Erythroblast (primary cell): ENCODE data around the gene COA1.
A peak's percentile ranks its signal among the peaks of the same experiment; 100 is the strongest.
"Not testable (repeated sequence)": the region's sequence is repeated elsewhere in the genome, so short reads cannot be mapped to it uniquely, and the experiment has no call there.

Experiments used
- DNase-seq, 2 experiments: peaks; one replicate each; lab custom pipeline; 2025; lab: John Stamatoyannopoulos, UW
- GATA1 ChIP-seq: IDR thresholded peaks from 2 replicates; pipeline ENCODE4 v1.6.1; 2011; ENCODE audit warnings: low read depth, mild to moderate bottlenecking, control low read depth, low read length, moderate library complexity
- POLR2A ChIP-seq: IDR thresholded peaks from 2 replicates; pipeline ENCODE4 v1.6.1; 2011; ENCODE audit warnings: mild to moderate bottlenecking, low read length

The COA1 gene

GRCh38 chr7:43639858-43640491 is 89.3 kb downstream of the COA1 start:
- TF ChIP-seq POLR2A, result no peak
- TF ChIP-seq GATA1, result no peak
- no peak for DNase-seq

GRCh38 chr7:43637114-43637806 is 92.1 kb downstream of the COA1 start:
- DNase-seq, result no peak
- no peak for TF ChIP-seq GATA1
- no peak for TF ChIP-seq POLR2A

GRCh38 chr7:43636093-43636492 is 93.2 kb downstream of the COA1 start:
- TF ChIP-seq GATA1, result no peak
- TF ChIP-seq POLR2A, result no peak
- no peak for DNase-seq

- no peak for DNase-seq
- no peak for TF ChIP-seq GATA1
These were observed 94.9 kb downstream of the COA1 start for GRCh38 chr7:43634384-43634783.

DNA sequence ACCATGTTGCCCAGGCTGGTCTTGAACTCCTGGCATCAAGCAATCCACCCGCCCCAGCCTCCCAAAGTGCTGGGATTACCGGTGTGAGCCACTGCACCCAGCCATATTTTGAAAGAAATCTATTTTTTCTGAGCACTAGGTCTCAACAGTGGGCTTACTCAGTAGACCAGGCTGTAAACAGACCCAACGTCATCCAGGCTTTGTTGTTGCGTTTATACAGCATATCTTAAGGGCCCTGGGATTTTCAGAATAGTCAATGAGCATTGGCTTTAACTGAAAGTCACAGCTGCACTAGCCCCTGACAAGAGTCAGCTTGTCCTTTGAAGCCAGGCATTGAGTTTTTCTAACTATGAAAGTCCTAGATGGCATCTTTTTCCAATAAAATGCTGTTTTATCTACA is 96.6 kb downstream of the COA1 start:
- no peak for DNase-seq
- TF ChIP-seq POLR2A (no peak), GATA1 (no peak)

GRCh38 chr7:43631559-43631958 is 97.8 kb downstream of the COA1 start:
- no peak for DNase-seq
- TF ChIP-seq POLR2A (no peak), GATA1 (no peak)

- TF ChIP-seq GATA1, result no peak
- TF ChIP-seq POLR2A, result no peak
- DNase-seq, result peak in 1 of 2 experiments; percentile 21
These were observed 98.8 kb downstream of the COA1 start for GRCh38 chr7:43630482-43630881.

GRCh38 chr7:43629857-43630256 is 99.5 kb downstream of the COA1 start:
- no peak for DNase-seq
- TF ChIP-seq POLR2A, result no peak
- TF ChIP-seq GATA1, result no peak

- DNase-seq, result no peak
- TF ChIP-seq POLR2A, result no peak
- no peak for TF ChIP-seq GATA1
These were observed 100.9 kb downstream of the COA1 start for GRCh38 chr7:43628431-43628830.

- not testable (repeated sequence) for DNase-seq
These were observed 101.5 kb downstream of the COA1 start for GRCh38 chr7:43627798-43628197.

- TF ChIP-seq GATA1, result no peak
These were observed 102.6 kb downstream of the COA1 start for GRCh38 chr7:43626695-43627094.

DNA sequence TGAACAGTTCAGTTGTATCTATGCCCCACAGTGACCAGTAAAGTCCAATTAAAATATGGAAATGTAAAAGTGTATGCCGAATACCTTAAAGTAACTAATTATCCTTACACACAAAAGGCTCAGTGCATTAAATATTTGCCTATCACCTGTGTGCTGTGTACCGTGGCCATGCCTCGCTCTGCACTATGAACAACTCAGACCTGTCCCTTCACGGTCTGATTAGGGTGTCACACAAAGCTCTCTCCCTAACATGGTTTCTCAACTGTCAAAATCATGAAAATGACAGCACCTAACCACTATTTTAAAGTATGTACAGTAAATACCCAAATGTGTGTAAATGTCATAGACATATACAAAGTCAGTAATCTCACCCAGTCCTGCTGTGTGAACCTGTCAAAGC is 103.3 kb downstream of the COA1 start:
- no peak for TF ChIP-seq GATA1
- no peak for TF ChIP-seq POLR2A
- DNase-seq, result no peak

More at GRCh38 chr7:43626695-43627094, 102.6 kb downstream of the COA1 start:
- no peak for DNase-seq

GRCh38 chr7:43625453-43625852 is 103.9 kb downstream of the COA1 start:
- no peak for DNase-seq
- no peak for TF ChIP-seq GATA1
- no peak for TF ChIP-seq POLR2A

GRCh38 chr7:43624156-43624555 is 105.2 kb downstream of the COA1 start:
- no peak for TF ChIP-seq GATA1
- TF ChIP-seq POLR2A, result no peak
- DNase-seq, result no peak

- TF ChIP-seq GATA1 (no peak), POLR2A (no peak)
- no peak for DNase-seq
These were observed 107.4 kb downstream of the COA1 start for GRCh38 chr7:43621729-43622448.
